Endothelial cell of umbilical vein (primary cell): ENCODE data around the gene PARP8. TPM values are rescaled to one million over a fixed set of nuclear protein-coding genes. Genes with fewer than 3 reads are reported as not detected.

Source experiments
- BruUV-seq: library from RNA; stranded (reverse); fragments of 400-500 nt; replicated peaks from 2 replicates; lab custom pipeline; 2021; lab: Mats Ljungman, UMichigan
- CTCF ChIA-PET: fragments of 300-600, 350-600 bp; sonication (Branson Sonifier 250); formaldehyde crosslinking; loops from one replicate; lab custom pipeline; 2021; ENCODE audit warnings: antibody characterized with exemption, inconsistent platforms; lab: Charles Lee
- POLR2A ChIA-PET: fragments of 300-600, 350-600 bp; sonication (Branson Sonifier 250); formaldehyde crosslinking; loops from one replicate; lab custom pipeline; 2021; ENCODE audit warnings: antibody characterized with exemption, inconsistent platforms; lab: Charles Lee
- DNase-seq: peaks from one replicate; pipeline ENCODE4 v3.0.0-alpha.2; 2011; ENCODE audit warnings: low read depth, low spot score
- FAIRE-seq: peaks from 2 replicates; lab custom pipeline; 2011; peaks lifted over from hg19 to GRCh38; lab: Jason Lieb, UNC
- H2AFZ ChIP-seq: 2 replicates; pipeline ENCODE4 v1.6.0; 2012; ENCODE audit warnings: low read depth, low read length, control low read depth, inconsistent platforms
- H3K27ac ChIP-seq: 2 replicates; pipeline ENCODE4 v1.5.1; 2011; ENCODE audit warnings: low read depth, mild to moderate bottlenecking, control low read depth, low read length, moderate library complexity; ENCODE audit not compliant: insufficient read depth
- H3K27me3 ChIP-seq, 2 experiments: 2 replicates each; pipeline versions ENCODE4 v1.6.0 to v1.6.1; 2011; ENCODE audit warnings: low read length in 2 of 2, mixed read lengths in 1 of 2; ENCODE audit not compliant: control insufficient read depth in 2 of 2, insufficient read depth in 2 of 2
- H3K36me3 ChIP-seq, 2 experiments: 2 replicates in 1 of 2; 3 replicates in 1 of 2; pipeline ENCODE4 v1.5.1; 2011; ENCODE audit warnings: low read length in 2 of 2, mild to moderate bottlenecking in 1 of 2, moderate library complexity in 1 of 2; ENCODE audit not compliant: control insufficient read depth in 2 of 2, insufficient read depth in 2 of 2; ENCODE audit errors: extremely low read depth in 1 of 2
- H3K4me1 ChIP-seq: 3 replicates; pipeline ENCODE4 v1.5.1; 2011; ENCODE audit warnings: mild to moderate bottlenecking, low read length; ENCODE audit not compliant: control insufficient read depth, insufficient read depth; ENCODE audit errors: extremely low read depth
- H3K4me2 ChIP-seq: 2 replicates; pipeline ENCODE4 v1.6.1; 2011; ENCODE audit warnings: low read length, control low read depth, mixed read lengths; ENCODE audit not compliant: insufficient read depth
- H3K4me3 ChIP-seq, 3 experiments: fragments of 200-600 bp in 1 of 3; sonication (generic), shearing (Covaris generic) in 1 of 3; replicated peaks in 1 of 3; 2 replicates each; pipeline ENCODE4 v1.5.1; 2011 to 2016; ENCODE audit warnings: control low read depth in 3 of 3, low read length in 3 of 3, mild to moderate bottlenecking in 2 of 3, inconsistent platforms in 1 of 3, low read depth in 1 of 3, moderate library complexity in 1 of 3; ENCODE audit not compliant: insufficient read depth in 1 of 3
- H3K79me2 ChIP-seq: 2 replicates; pipeline ENCODE4 v1.6.0; 2012; ENCODE audit warnings: low read length, inconsistent platforms; ENCODE audit not compliant: control insufficient read depth, insufficient read depth
- H3K9ac ChIP-seq: replicated peaks from 2 replicates; pipeline ENCODE3; 2011; ENCODE audit warnings: low read length, control low read depth; ENCODE audit not compliant: insufficient read depth; ENCODE audit errors: extremely low read depth
- H3K9me1 ChIP-seq: replicated peaks from 3 replicates; pipeline ENCODE4 v1.6.0; 2011; ENCODE audit warnings: mild to moderate bottlenecking, low read length; ENCODE audit not compliant: control insufficient read depth, insufficient read depth; ENCODE audit errors: extremely low read depth
- H3K9me3 ChIP-seq: replicated peaks from 2 replicates; pipeline ENCODE4 v1.5.1; 2012; ENCODE audit warnings: low read length, inconsistent platforms; ENCODE audit not compliant: control insufficient read depth, insufficient read depth
- H4K20me1 ChIP-seq: replicated peaks from 2 replicates; pipeline ENCODE3; 2011; ENCODE audit warnings: mild to moderate bottlenecking, low read length; ENCODE audit not compliant: control insufficient read depth, insufficient read depth; ENCODE audit errors: extremely low read depth
- EZH2 ChIP-seq: IDR thresholded peaks from 2 replicates; pipeline ENCODE4 v1.6.1; 2012; ENCODE audit warnings: borderline replicate concordance, low read depth, mild to moderate bottlenecking, moderate library complexity, low read length, inconsistent platforms; ENCODE audit not compliant: severe bottlenecking
- FOS ChIP-seq: IDR thresholded peaks from 2 replicates; pipeline ENCODE4 v1.6.1; 2011; ENCODE audit warnings: mild to moderate bottlenecking, low read length, moderate library complexity, borderline replicate concordance; ENCODE audit not compliant: insufficient read depth
- GATA2 ChIP-seq: IDR thresholded peaks from 2 replicates; pipeline ENCODE4 v1.7.0; 2011; ENCODE audit warnings: low read depth, mild to moderate bottlenecking, moderate library complexity, mixed read lengths, low read length; ENCODE audit not compliant: insufficient read length, insufficient read depth
- JUN ChIP-seq: IDR thresholded peaks from 2 replicates; pipeline ENCODE4 v1.6.1; 2011; ENCODE audit warnings: borderline replicate concordance, low read depth; ENCODE audit not compliant: insufficient read length, insufficient read depth
- MYC ChIP-seq: IDR thresholded peaks from one replicate; pipeline ENCODE4 v1.6.1; 2011; ENCODE audit warnings: mild to moderate bottlenecking, low read depth, low read length
- POLR2A ChIP-seq: IDR thresholded peaks from 2 replicates; pipeline ENCODE4 v1.6.1; 2012; ENCODE audit warnings: low read depth, mild to moderate bottlenecking, control low read depth, low read length
- POLR2AphosphoS5 ChIP-seq: IDR thresholded peaks from 2 replicates; pipeline ENCODE4 v1.6.1; 2012; ENCODE audit warnings: low read depth, mild to moderate bottlenecking, control low read depth, low read length, moderate library complexity; ENCODE audit not compliant: insufficient read depth
- dilution Hi-C: fragments of 300-500 bp; cut with MboI; formaldehyde crosslinking; loops from one replicate; pipeline ENCODE4 v1.15.0; 2019; ENCODE audit warnings: low sequenced_read_pairs; ENCODE audit not compliant: extremely low pct_ligation_motif_present
- intact Hi-C: fragments of 100-400 bp; cut with micrococcal nuclease; formaldehyde crosslinking; loops from one replicate; pipeline ENCODE4 v1.10.0; 2022
- polyA plus RNA-seq, 4 experiments: library from polyadenylated mRNA; depleted of rRNA in 3 of 4; stranded (reverse) in 3 of 4; unstranded in 1 of 4; fragments of >200 nt; gene quantifications; 2 replicates each; pipeline versions ENCODE4 v1.2.1 to v1.2.3, GENCODE V29; 2011 to 2012; ENCODE audit warnings: missing spikeins in 1 of 4
- total RNA-seq: library from RNA; stranded (reverse); gene quantifications from 2 replicates; pipeline ENCODE4 v1.2.3, GENCODE V29; 2021
- TF ChIP-seq, protein P1 (sequence below): IDR thresholded peaks from 2 replicates; pipeline ENCODE4 v1.6.1; 2011; ENCODE audit not compliant: insufficient read depth, insufficient read length
- TF ChIP-seq, protein P2 (sequence below), 2 donors: IDR thresholded peaks; 1 replicate in 1 of 2; 2 replicates in 1 of 2; pipeline ENCODE4 v1.5.1; 2011; ENCODE audit warnings: low read length in 2 of 2, mild to moderate bottlenecking in 2 of 2, moderate library complexity in 2 of 2, control low read depth in 1 of 2, inconsistent platforms in 1 of 2, low read depth in 1 of 2; ENCODE audit not compliant: insufficient read depth in 1 of 2; ENCODE audit errors: extremely low read depth in 1 of 2

The PARP8 gene
- total and polyA plus RNA-seq, 2 donors (not counting 3 experiments of a cell fraction or from before 2014, with no cell fraction given), result 0.03 to 0.60 TPM

DNA sequence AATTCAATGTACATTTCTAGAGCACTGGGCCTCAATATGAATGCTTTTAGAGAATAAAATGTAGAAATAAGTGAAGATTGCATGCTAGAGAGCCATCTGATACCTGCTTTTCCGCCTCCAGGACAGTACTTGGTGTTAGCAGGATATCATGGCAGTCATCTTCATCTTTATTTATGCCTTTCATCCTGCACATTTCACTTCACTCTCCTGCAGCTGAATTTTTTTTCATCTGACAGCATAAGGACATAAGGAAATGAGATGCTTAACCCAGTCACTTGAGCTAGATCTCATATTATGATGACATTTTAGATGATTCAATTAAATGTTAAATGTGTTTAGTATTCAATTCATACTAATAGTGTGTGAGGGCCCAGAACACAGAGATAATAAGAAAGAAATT, 162.6 kb downstream of the PARP8 start:
- Histone ChIP-seq H3K9me1 (no peaks in the 10 kb centered on the region), H3K9me3 (no peaks in the 10 kb centered on the region), H3K4me2 (no peak overlapping the region), H3K4me3 (no peak overlapping the region), H3K27me3 (no peaks in the 10 kb centered on the region), H3K36me3 (no peaks in the 10 kb centered on the region), H3K4me1 (no peaks in the 10 kb centered on the region), H4K20me1 (no peaks in the 10 kb centered on the region), H3K79me2 (no peaks in the 10 kb centered on the region), H2AFZ (no peak overlapping the region), H3K9ac (no peak overlapping the region), H3K27ac (no peak overlapping the region)
- intact Hi-C loops (no loop called here), dilution Hi-C loops (no loop called here)
- FAIRE-seq, result no peak
- ChIA-PET CTCF (no interaction called here), POLR2A (no interaction called here)
- TF ChIP-seq POLR2A (no peak), GATA2 (no peak), JUN (no peak), MYC (no peak)
- no TSS peak for BruUV-seq
- no peak for DNase-seq

- no peak overlapping the region for H3K27ac ChIP-seq
- H3K27me3 ChIP-seq, result no peaks in the 10 kb centered on the region
- ChIA-PET POLR2A (no interaction called here), CTCF (no interaction called here)
- H3K36me3 ChIP-seq, result no peaks in the 10 kb centered on the region
- no TSS peak for BruUV-seq
- H2AFZ ChIP-seq, result no peak overlapping the region
- no peaks in the 10 kb centered on the region for H3K4me1 ChIP-seq
- no peaks in the 10 kb centered on the region for H3K79me2 ChIP-seq
- no peaks in the 10 kb centered on the region for H4K20me1 ChIP-seq
- intact Hi-C loops (no loop called here), dilution Hi-C loops (no loop called here)
- no peak for DNase-seq
- no peak overlapping the region for H3K4me2 ChIP-seq
- H3K9ac ChIP-seq, result no peak overlapping the region
- TF ChIP-seq JUN, result no peak
- TF ChIP-seq MYC, result no peak
- TF ChIP-seq, protein P1, sequence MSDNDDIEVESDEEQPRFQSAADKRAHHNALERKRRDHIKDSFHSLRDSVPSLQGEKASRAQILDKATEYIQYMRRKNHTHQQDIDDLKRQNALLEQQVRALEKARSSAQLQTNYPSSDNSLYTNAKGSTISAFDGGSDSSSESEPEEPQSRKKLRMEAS, result no peak
- TF ChIP-seq EZH2, result no peak
- TF ChIP-seq, protein P2, sequence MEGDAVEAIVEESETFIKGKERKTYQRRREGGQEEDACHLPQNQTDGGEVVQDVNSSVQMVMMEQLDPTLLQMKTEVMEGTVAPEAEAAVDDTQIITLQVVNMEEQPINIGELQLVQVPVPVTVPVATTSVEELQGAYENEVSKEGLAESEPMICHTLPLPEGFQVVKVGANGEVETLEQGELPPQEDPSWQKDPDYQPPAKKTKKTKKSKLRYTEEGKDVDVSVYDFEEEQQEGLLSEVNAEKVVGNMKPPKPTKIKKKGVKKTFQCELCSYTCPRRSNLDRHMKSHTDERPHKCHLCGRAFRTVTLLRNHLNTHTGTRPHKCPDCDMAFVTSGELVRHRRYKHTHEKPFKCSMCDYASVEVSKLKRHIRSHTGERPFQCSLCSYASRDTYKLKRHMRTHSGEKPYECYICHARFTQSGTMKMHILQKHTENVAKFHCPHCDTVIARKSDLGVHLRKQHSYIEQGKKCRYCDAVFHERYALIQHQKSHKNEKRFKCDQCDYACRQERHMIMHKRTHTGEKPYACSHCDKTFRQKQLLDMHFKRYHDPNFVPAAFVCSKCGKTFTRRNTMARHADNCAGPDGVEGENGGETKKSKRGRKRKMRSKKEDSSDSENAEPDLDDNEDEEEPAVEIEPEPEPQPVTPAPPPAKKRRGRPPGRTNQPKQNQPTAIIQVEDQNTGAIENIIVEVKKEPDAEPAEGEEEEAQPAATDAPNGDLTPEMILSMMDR (IDR thresholded peaks at IDR 0.05; ENCODE audit: extremely low read depth in 1 of 2, insufficient read depth in 1 of 2, low read depth in 1 of 2, low read length in 2 of 2), result no peak
- no peak for TF ChIP-seq POLR2AphosphoS5
- TF ChIP-seq GATA2, result no peak
- no peak for TF ChIP-seq POLR2A
- TF ChIP-seq FOS, result no peak
- H3K9me3 ChIP-seq, result no peaks in the 10 kb centered on the region
- H3K4me3 ChIP-seq, result no peak overlapping the region
- no peaks in the 10 kb centered on the region for H3K9me1 ChIP-seq
- no peak for FAIRE-seq
Measured at GRCh38 chr5:50832657-50833284, 166.3 kb downstream of the PARP8 start.
